Measurements from ENCODE around the gene SMPX. TPM values are rescaled to one million over a fixed set of nuclear protein-coding genes. Genes with fewer than 3 reads are reported as not detected.
A peak's percentile ranks its signal among the peaks of the same experiment; 100 is the strongest.

SMPX gene
- total RNA-seq, result 2.7 to 3.5 TPM (median 3.1 TPM) in 3 replicates

- DNase-seq (ENCODE audit: low spot score in 2 of 2, unreplicated experiment in 2 of 2), result no peak
- no peaks in the 10 kb centered on the region for H3K9me3 Mint-ChIP-seq
- H3K36me3 Mint-ChIP-seq, result no peaks in the 10 kb centered on the region
- peaks cover 18% of the 10 kb centered on the region for H3K4me1 Mint-ChIP-seq
- H3K27ac Mint-ChIP-seq, result peak within 1 kb of the TSS; percentile 17
- TF ChIP-seq CTCF (IDR thresholded peaks at IDR 0.05; ENCODE audit: unreplicated experiment), result no peak
- no peak within 1 kb of the TSS for H3K4me3 Mint-ChIP-seq
- peaks cover 1% of the 10 kb centered on the region for H3K27me3 Mint-ChIP-seq (ENCODE audit: low read depth)
Observed at GRCh38 chrX:21757960-21758359, at the start of gene SMPX. TSS of gene SMPX (minus strand) at chrX:21758116. CDS start at chrX:21754290, 3,826 bp downstream.

GRCh38 chrX:21806691-21807090, 48.8 kb upstream of the SMPX start:
- no peaks in the 10 kb centered on the region for H3K36me3 Mint-ChIP-seq
- DNase-seq (ENCODE audit: low spot score in 2 of 2, unreplicated experiment in 2 of 2), result no peak
- no peak overlapping the region for H3K4me3 Mint-ChIP-seq
- H3K9me3 Mint-ChIP-seq, result peaks cover 27% of the 10 kb centered on the region
- peaks cover 22% of the 10 kb centered on the region for H3K4me1 Mint-ChIP-seq
- TF ChIP-seq CTCF (IDR thresholded peaks at IDR 0.05; ENCODE audit: unreplicated experiment), result no peak
- no peaks in the 10 kb centered on the region for H3K27me3 Mint-ChIP-seq (ENCODE audit: low read depth)
- H3K27ac Mint-ChIP-seq, result no peak overlapping the region

GRCh38 chrX:21802839-21803238, 44.9 kb upstream of the SMPX start:
- Mint-ChIP-seq H3K27me3 (ENCODE audit: low read depth) (no peaks in the 10 kb centered on the region), H3K4me1 (peaks cover 39% of the 10 kb centered on the region)

GRCh38 chrX:21802054-21802670, 44.2 kb upstream of the SMPX start:
- no peaks in the 10 kb centered on the region for H3K36me3 Mint-ChIP-seq
- DNase-seq (ENCODE audit: low spot score in 2 of 2, unreplicated experiment in 2 of 2), result no peak
- H3K4me1 Mint-ChIP-seq, result peaks cover 39% of the 10 kb centered on the region
- H3K27ac Mint-ChIP-seq, result peak overlapping the region; percentile 85
- H3K27me3 Mint-ChIP-seq (ENCODE audit: low read depth), result no peaks in the 10 kb centered on the region
- no peaks in the 10 kb centered on the region for H3K9me3 Mint-ChIP-seq
- no peak for TF ChIP-seq CTCF (IDR thresholded peaks at IDR 0.05; ENCODE audit: unreplicated experiment)
- H3K4me3 Mint-ChIP-seq, result no peak overlapping the region

More at GRCh38 chrX:21802839-21803238, 44.9 kb upstream of the SMPX start:
- Mint-ChIP-seq H3K9me3 (peaks cover 6% of the 10 kb centered on the region), H3K4me3 (no peak overlapping the region), H3K36me3 (no peaks in the 10 kb centered on the region), H3K27ac (peak overlapping the region; percentile 85)
- DNase-seq (ENCODE audit: low spot score in 2 of 2, unreplicated experiment in 2 of 2), result no peak
- no peak for TF ChIP-seq CTCF (IDR thresholded peaks at IDR 0.05; ENCODE audit: unreplicated experiment)

GRCh38 chrX:21800344-21800770, 42.4 kb upstream of the SMPX start:
- Mint-ChIP-seq H3K4me1 (peaks cover 39% of the 10 kb centered on the region), H3K4me3 (no peak overlapping the region), H3K27ac (no peak overlapping the region), H3K36me3 (no peaks in the 10 kb centered on the region), H3K27me3 (ENCODE audit: low read depth) (no peaks in the 10 kb centered on the region), H3K9me3 (no peaks in the 10 kb centered on the region)
- TF ChIP-seq CTCF (IDR thresholded peaks at IDR 0.05; ENCODE audit: unreplicated experiment), result no peak
- no peak for DNase-seq (ENCODE audit: low spot score in 2 of 2, unreplicated experiment in 2 of 2)

Measured in mesothelial cell of epicardium (in vitro differentiated cells).